ENCODE measurements around the gene ATL1. TPM values are rescaled to one million over a fixed set of nuclear protein-coding genes. Genes with fewer than 3 reads are reported as not detected.
"Not testable (repeated sequence)": the region's sequence is repeated elsewhere in the genome, so short reads cannot be mapped to it uniquely, and the experiment has no call there.

Gene ATL1
- total RNA-seq, 4 donors from 2014 or later, result 3.6 to 11.3 (median 5.6) TPM

DNA sequence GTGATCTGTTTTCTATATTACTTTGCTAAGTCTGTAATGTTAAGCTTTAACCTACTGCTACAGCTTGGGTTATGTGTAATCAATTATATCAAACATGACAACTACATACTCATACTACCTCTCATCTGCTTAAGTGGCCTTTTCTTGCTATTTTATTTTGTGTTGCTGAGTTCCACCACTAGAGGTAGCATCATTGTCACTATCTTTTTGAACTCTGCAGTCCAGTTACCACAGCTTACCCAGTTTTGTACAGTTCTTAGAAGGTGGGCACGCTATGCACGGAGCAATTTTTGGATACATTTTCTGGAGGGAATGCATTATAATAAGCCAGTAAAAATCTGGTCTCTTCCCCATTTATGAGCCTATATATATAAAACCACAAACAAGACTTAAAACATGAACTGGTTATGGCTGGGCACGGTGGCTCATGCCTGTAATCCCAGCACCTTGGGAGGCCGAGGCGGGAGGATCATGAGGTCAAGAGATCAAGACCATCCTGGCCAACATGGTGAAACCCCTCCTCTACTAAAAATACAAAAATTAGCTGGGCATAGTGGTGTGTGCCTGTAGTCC lies 59.7 kb downstream of the ATL1 start:
- no peak for DNase-seq (ENCODE audit: low spot score)
- TF ChIP-seq, protein P1, sequence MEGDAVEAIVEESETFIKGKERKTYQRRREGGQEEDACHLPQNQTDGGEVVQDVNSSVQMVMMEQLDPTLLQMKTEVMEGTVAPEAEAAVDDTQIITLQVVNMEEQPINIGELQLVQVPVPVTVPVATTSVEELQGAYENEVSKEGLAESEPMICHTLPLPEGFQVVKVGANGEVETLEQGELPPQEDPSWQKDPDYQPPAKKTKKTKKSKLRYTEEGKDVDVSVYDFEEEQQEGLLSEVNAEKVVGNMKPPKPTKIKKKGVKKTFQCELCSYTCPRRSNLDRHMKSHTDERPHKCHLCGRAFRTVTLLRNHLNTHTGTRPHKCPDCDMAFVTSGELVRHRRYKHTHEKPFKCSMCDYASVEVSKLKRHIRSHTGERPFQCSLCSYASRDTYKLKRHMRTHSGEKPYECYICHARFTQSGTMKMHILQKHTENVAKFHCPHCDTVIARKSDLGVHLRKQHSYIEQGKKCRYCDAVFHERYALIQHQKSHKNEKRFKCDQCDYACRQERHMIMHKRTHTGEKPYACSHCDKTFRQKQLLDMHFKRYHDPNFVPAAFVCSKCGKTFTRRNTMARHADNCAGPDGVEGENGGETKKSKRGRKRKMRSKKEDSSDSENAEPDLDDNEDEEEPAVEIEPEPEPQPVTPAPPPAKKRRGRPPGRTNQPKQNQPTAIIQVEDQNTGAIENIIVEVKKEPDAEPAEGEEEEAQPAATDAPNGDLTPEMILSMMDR (IDR thresholded peaks at IDR 0.05), result no peak
- ATAC-seq (ENCODE audit: low FRiP score), result no peak

DNA sequence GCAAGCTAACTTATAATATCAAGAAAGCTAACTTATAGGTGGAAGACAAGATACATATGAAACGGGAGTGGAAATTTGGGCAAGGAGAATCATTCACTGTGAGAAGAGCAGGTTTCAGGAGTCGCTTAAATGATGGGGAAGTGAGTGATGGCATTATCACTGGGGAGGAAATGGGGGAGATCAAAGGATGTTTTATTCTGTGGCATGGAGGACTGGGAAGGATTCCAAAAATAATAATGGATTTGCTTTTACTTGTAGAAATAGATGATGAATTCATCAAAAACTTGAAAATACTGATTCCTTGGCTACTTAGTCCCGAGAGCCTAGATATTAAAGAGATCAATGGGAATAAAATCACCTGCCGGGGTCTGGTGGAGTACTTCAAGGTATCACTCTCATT lies 60.4 kb downstream of the ATL1 start:
- DNase-seq (ENCODE audit: low spot score) (no peak), ATAC-seq (ENCODE audit: low FRiP score) (no peak)
- TF ChIP-seq, protein P1 (IDR thresholded peaks at IDR 0.05), result no peak

DNA sequence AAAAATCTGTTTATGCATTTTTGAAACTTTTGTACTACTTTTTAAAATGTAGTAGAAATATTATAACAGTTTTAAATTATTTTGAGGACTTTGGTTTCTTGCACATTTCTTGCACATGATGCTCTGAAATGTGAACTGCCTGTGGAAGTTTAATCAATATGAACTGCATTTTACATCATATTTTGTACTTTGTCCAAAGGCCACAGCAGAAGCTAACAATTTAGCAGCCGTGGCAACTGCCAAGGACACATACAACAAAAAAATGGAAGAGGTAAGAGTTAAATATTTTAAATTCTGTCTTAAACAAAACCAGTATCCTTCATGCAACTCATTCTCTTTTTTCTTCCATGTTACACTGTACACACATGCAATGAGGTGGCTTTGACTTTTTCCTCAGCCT lies 63.0 kb downstream of the ATL1 start:
- TF ChIP-seq, protein P1 (IDR thresholded peaks at IDR 0.05), result no peak

DNA sequence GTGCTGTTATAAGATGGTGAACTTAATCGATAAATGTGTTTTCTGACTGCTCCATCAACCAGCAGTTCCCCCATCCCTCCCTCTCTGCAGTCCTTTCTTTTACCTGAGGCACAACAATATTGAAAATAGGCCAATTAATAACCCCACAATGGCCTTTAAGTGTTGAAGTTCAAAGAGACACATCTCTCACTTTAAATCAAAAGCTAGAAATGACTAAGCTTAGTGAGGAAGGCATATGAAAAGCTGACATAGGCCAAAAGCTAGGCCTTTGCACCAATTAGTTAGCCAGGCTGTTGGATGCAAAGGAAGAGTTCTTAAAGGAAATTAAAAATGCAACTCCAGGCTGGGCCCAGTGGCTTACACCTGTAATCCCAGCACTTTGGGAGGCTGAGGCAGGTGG lies 64.5 kb downstream of the ATL1 start:
- ATAC-seq (ENCODE audit: low FRiP score), result no peak
- TF ChIP-seq, protein P1 (IDR thresholded peaks at IDR 0.05), result no peak

More for the DNA sequence above, 63.0 kb downstream of the ATL1 start:
- no peak for DNase-seq (ENCODE audit: low spot score)
- ATAC-seq (ENCODE audit: low FRiP score), result no peak

DNA sequence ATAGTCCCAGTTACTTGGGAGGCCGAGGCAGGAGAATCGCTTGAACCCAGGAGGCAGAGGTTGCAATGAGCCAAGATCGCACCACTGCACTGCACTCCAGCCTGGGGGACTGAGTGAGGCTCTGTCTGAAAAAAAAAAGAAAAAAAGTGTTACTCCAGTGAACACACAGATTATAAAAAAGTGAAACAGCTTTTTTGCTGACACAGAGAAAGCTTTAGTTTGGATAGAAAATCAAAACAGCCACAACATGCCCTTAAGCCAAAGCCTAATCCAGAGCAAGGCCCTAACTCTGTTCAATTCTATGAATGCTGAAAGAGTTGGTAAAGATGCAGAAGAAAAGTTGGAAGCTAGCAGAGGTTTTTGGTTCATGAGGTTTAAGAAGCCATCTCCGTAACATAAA lies 65.0 kb downstream of the ATL1 start:
- DNase-seq (ENCODE audit: low spot score); ATAC-seq (ENCODE audit: low FRiP score): not testable (repeated sequence)

More for the DNA sequence above, 64.5 kb downstream of the ATL1 start:
- no peak for DNase-seq (ENCODE audit: low spot score)

DNA sequence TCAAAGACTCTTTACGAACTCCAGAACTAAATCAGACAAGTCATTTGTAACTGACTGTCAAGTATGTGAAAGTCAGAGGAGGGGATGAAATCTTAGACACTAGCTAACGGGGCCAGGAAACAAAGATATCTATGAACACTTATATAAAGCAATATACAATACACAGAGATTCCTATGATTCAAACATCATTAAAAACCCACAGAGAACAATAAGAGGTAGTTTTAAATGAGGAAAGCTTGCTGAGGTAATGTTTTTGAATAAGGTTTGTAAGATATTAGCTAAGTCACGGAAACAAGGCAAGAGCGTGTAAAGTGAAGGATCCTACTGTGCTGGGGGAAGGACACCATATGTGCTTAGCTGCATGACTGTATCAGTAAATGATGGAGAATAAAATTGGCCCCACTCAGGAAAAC lies 71.5 kb downstream of the ATL1 start:
- TF ChIP-seq, protein P1 (IDR thresholded peaks at IDR 0.05), result no peak

DNA sequence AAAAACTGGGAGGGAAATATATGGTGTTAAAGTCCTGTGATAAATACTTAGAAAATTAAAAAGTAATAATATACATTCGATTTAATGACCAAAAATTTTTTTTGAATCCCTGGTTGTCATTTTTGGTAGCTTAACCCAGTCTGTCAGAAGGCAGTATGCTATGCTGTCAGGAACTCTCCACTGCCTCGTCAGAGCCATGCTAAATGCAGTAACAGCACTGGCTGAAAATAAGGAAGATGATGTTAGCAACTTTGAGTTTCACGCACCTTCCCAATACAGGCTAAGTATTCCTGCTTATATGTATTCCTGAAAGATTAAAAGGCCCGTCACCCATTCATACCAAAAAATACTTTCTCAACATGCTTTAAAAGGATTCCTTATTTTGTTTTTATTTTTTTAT lies 74.0 kb downstream of the ATL1 start:
- DNase-seq (ENCODE audit: low spot score) (no peak), ATAC-seq (ENCODE audit: low FRiP score) (no peak)
- TF ChIP-seq, protein P1 (IDR thresholded peaks at IDR 0.05), result no peak

More for the DNA sequence above, 71.5 kb downstream of the ATL1 start:
- ATAC-seq (ENCODE audit: low FRiP score) (no peak), DNase-seq (ENCODE audit: low spot score) (no peak)
